ENCODE results near the gene AKAP10. TPM values are rescaled to one million over a fixed set of nuclear protein-coding genes. Genes with fewer than 3 reads are reported as not detected.
A peak's percentile ranks its signal among the peaks of the same experiment; 100 is the strongest.

AKAP10 gene
- total RNA-seq, 1 donor from 2014 or later = 38.4 TPM

DNA sequence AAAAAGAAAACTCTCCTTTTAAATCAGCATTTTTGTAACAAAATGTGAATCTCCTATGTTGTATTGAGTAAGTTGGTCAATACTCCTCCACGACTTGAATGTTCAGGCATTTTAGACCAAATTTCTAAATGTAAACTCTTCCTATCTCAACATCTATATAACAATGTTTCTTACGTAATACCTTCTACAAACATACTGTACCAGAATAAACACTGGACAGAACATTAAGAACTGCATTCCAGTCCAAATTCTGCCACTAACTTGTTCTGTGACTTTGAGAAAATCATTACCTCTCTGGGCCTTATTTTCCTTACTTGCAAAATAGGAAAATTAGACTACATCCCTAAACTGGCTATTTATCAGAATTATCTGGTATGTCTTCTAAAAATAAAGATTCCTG is 40.1 kb downstream of the AKAP10 start:
- Mint-ChIP-seq H3K36me3 (ENCODE audit: low read depth) (peaks cover 67% of the 10 kb centered on the region), H3K27ac (no peak overlapping the region), H3K4me3 (ENCODE audit: low read depth) (no peak overlapping the region)

DNA sequence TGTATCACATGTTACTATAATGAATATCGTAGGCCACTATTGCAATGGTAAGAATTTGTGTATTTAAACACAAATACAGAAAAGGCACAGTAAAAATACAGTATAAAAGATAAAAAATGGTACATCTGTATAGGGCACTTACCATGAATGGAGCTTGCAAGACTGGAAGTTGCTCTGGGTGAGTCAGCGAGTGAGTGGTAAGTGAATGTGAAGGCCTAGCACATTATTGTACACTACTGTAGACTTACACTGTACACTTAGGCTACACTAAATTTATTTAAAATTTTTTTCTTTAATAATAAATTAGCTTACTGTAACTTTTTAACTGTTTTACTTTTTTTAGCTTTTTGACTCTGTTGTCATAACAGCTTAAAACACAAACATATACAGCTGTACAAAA is 42.5 kb downstream of the AKAP10 start:
- no peak overlapping the region for H3K27ac Mint-ChIP-seq
- intact Hi-C loops (cut with micrococcal nuclease) = no loop called here
- DNase-seq (ENCODE audit: low spot score) = no peak
- no peaks in the 10 kb centered on the region for H3K4me1 Mint-ChIP-seq (ENCODE audit: low read depth)
- no peak overlapping the region for H3K4me3 Mint-ChIP-seq (ENCODE audit: low read depth)
- no peaks in the 10 kb centered on the region for H3K9me3 Mint-ChIP-seq
- no peaks in the 10 kb centered on the region for H3K27me3 Mint-ChIP-seq (ENCODE audit: low read depth)
- H3K36me3 Mint-ChIP-seq (ENCODE audit: low read depth) = peaks cover 65% of the 10 kb centered on the region

More for the DNA sequence above, 40.1 kb downstream of the AKAP10 start:
- Mint-ChIP-seq H3K9me3 (no peaks in the 10 kb centered on the region), H3K4me1 (ENCODE audit: low read depth) (peaks cover 2% of the 10 kb centered on the region), H3K27me3 (ENCODE audit: low read depth) (no peaks in the 10 kb centered on the region)
- intact Hi-C loops (cut with micrococcal nuclease) = no loop called here
- DNase-seq (ENCODE audit: low spot score) = no peak

DNA sequence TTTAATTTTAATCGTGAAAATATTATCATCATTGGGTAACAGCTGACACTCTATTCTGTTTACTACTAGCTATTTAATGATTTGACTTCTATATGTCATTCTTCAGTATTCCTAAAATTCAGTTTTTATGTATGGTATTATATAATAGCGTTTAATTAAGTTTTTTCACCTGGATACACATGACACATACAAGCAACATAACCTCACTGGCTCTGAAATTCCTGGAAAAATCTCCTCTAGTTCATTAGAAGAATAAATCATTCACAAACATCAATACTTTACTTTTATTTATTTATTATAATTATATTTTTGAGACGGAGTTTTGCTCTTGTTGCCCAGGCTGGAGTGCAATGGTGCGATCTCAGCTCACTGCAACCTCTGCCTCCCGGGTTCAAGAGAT is 44.0 kb downstream of the AKAP10 start:
- no peak for DNase-seq (ENCODE audit: low spot score)
- intact Hi-C loops (cut with micrococcal nuclease) = no loop called here
- no peaks in the 10 kb centered on the region for H3K27me3 Mint-ChIP-seq (ENCODE audit: low read depth)
- H3K4me3 Mint-ChIP-seq (ENCODE audit: low read depth) = no peak overlapping the region
- H3K27ac Mint-ChIP-seq = no peak overlapping the region
- peaks cover 62% of the 10 kb centered on the region for H3K36me3 Mint-ChIP-seq (ENCODE audit: low read depth)
- H3K4me1 Mint-ChIP-seq (ENCODE audit: low read depth) = no peaks in the 10 kb centered on the region
- no peaks in the 10 kb centered on the region for H3K9me3 Mint-ChIP-seq

DNA sequence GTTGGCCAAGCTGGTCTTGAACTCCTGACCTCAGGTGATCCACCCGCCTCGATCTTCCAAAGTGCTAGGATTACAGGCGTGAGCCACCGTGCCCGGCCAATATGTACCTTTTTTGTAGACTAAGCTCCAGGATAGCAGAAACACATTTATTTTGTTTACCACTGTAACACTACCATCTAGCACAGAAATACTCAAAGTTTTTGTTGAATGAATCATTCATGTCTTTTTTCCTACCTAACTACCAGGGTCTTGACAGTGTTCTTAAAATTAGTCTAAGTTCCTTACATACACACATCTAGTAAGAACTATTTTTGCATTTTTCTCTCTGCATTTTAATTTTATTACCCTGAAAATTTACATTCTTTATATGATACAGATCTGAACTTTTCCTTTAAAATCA is 44.4 kb downstream of the AKAP10 start:
- no peak for DNase-seq (ENCODE audit: low spot score)
- intact Hi-C loops (cut with micrococcal nuclease) = no loop called here
- no peaks in the 10 kb centered on the region for H3K9me3 Mint-ChIP-seq

DNA sequence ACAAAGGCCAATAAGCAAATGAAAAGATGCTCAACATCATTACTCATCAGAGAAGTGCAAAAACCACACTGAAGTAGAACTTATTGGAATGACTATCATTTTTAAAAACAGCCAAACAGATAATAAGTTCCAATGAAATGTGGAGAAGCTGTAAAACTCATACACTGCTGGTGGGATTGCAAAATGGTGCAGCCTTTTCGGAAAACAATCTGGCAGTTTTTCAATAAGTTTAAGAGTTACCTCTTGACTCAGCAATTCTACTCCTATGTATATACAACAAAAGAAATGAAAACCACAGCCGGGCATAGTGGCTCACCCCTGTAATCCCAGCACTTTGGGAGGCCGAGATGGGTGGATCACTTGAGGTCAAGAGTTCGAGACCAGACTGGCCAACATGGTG is 49.3 kb downstream of the AKAP10 start:
- no peaks in the 10 kb centered on the region for H3K27me3 Mint-ChIP-seq (ENCODE audit: low read depth)
- no peaks in the 10 kb centered on the region for H3K9me3 Mint-ChIP-seq
- H3K36me3 Mint-ChIP-seq (ENCODE audit: low read depth) = peaks cover 67% of the 10 kb centered on the region
- no peak for DNase-seq (ENCODE audit: low spot score)
- H3K27ac Mint-ChIP-seq = no peak overlapping the region
- H3K4me1 Mint-ChIP-seq (ENCODE audit: low read depth) = peaks cover 7% of the 10 kb centered on the region
- intact Hi-C loops (cut with micrococcal nuclease) = no loop called here
- H3K4me3 Mint-ChIP-seq (ENCODE audit: low read depth) = no peak overlapping the region

More for the DNA sequence above, 44.4 kb downstream of the AKAP10 start:
- H3K27me3 Mint-ChIP-seq (ENCODE audit: low read depth) = no peaks in the 10 kb centered on the region
- H3K27ac Mint-ChIP-seq = no peak overlapping the region
- H3K4me3 Mint-ChIP-seq (ENCODE audit: low read depth) = no peak overlapping the region
- no peaks in the 10 kb centered on the region for H3K4me1 Mint-ChIP-seq (ENCODE audit: low read depth)
- H3K36me3 Mint-ChIP-seq (ENCODE audit: low read depth) = peaks cover 63% of the 10 kb centered on the region

DNA sequence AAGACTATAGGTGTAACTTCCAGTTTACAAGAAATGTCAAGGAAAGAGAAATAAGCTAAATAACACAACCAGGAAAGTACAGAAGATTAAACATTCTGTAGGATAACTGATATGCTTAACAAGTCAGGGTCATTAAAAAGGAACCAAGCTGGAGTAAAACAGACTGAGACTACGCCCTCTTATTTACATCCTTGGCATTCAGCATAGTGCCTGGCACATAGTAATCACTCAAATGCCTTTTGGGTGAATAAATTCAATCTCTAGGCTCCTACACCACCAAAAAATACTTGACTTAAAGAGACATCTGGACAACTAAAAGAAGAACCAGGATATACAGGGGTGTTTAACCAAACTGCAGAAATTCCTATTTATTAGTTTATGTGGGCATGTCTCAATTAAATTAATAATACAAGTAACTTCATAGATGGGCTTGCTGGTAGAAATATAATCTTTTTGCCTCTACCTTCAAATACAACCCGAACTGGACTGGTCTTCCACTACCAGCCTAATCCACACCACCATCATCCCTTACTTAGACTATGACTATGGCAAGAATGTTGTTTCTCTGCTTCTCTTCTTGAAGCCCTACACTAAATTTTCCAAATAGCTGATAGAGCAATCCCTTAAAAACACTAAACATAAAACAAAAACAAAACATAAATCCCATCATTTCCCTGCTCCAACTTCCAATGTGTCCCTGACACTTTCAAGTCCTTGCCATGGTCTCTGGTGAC is 62.2 kb downstream of the AKAP10 start:
- no peaks in the 10 kb centered on the region for H3K9me3 Mint-ChIP-seq
- peaks cover 7% of the 10 kb centered on the region for H3K4me1 Mint-ChIP-seq (ENCODE audit: low read depth)
- H3K27me3 Mint-ChIP-seq (ENCODE audit: low read depth) = no peaks in the 10 kb centered on the region
- H3K36me3 Mint-ChIP-seq (ENCODE audit: low read depth) = peaks cover 69% of the 10 kb centered on the region
- H3K27ac Mint-ChIP-seq = peak overlapping the region; percentile 20
- no peak for DNase-seq (ENCODE audit: low spot score)
- no peak overlapping the region for H3K4me3 Mint-ChIP-seq (ENCODE audit: low read depth)
- intact Hi-C loops (cut with micrococcal nuclease) = no loop called here

DNA sequence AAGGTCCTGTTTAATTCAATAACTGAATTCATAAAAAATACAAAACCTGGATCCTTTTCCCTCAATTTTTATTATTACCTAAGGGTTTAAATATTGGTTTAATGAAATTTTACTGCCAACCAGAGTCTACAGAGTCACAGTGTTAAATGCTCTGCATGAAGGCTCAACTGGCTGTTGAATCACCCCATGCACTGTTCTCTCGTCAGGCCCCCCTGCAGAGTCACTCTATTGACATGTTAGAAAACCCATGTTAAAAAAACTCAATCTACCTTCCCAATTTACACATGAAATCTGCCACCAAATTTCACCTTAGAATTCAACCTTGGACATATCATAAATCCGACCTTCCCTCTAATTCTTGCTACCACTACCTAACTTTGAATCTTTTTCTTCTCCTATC is 66.6 kb downstream of the AKAP10 start:
- no peak overlapping the region for H3K27ac Mint-ChIP-seq
- no peaks in the 10 kb centered on the region for H3K9me3 Mint-ChIP-seq
- no peak overlapping the region for H3K4me3 Mint-ChIP-seq (ENCODE audit: low read depth)
- intact Hi-C loops (cut with micrococcal nuclease) = no loop called here
- DNase-seq (ENCODE audit: low spot score) = no peak
- peaks cover 75% of the 10 kb centered on the region for H3K36me3 Mint-ChIP-seq (ENCODE audit: low read depth)
- H3K27me3 Mint-ChIP-seq (ENCODE audit: low read depth) = no peaks in the 10 kb centered on the region
- peaks cover 5% of the 10 kb centered on the region for H3K4me1 Mint-ChIP-seq (ENCODE audit: low read depth)

DNA sequence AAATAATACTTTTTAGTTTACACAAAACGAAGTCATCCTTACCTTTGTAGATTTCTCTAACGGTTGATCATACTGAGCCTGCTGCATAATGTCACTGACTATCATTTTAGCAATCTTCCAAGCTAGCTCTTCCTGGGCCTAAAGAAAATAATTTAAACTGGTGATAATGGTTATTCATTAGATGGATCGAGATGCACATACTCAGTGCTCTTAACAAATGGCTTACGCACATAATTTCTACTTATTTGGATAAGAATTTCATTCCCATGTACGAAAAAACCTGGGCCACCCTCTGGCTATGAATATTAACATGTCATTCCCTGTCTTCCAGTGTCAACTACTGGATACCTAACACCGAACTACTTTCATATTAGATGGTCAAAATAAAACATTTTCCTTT is 68.5 kb downstream of the AKAP10 start:
- Mint-ChIP-seq H3K27me3 (ENCODE audit: low read depth) (no peaks in the 10 kb centered on the region), H3K36me3 (ENCODE audit: low read depth) (peaks cover 71% of the 10 kb centered on the region), H3K27ac (no peak overlapping the region), H3K4me1 (ENCODE audit: low read depth) (no peaks in the 10 kb centered on the region), H3K4me3 (ENCODE audit: low read depth) (no peak overlapping the region), H3K9me3 (no peaks in the 10 kb centered on the region)
- intact Hi-C loops (cut with micrococcal nuclease) = no loop called here
- no peak for DNase-seq (ENCODE audit: low spot score)

DNA sequence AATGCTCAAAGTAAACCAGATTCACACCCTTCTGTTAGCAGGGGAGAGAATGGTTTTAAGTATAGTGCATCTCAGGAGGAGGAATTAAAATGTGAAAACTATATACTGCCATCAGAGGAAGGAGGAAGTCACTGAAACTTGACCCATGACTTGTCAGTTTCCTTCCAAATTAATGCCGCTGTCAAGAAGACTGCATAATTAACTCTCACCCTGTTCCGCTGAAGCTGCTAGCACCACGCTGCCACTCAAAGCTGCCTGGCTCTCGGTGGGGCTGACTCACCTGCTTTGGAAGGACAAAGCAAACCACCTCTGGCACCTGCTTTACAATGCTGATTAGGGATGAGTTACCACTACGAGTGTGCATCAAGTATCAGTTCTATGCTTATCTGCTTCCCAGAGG is 72.1 kb downstream of the AKAP10 start:
- H3K27ac Mint-ChIP-seq = no peak overlapping the region
- intact Hi-C loops (cut with micrococcal nuclease) = no loop called here
- peaks cover 70% of the 10 kb centered on the region for H3K36me3 Mint-ChIP-seq (ENCODE audit: low read depth)
- no peaks in the 10 kb centered on the region for H3K9me3 Mint-ChIP-seq
- no peak for DNase-seq (ENCODE audit: low spot score)
- no peak overlapping the region for H3K4me3 Mint-ChIP-seq (ENCODE audit: low read depth)
- H3K4me1 Mint-ChIP-seq (ENCODE audit: low read depth) = no peaks in the 10 kb centered on the region
- no peaks in the 10 kb centered on the region for H3K27me3 Mint-ChIP-seq (ENCODE audit: low read depth)

DNA sequence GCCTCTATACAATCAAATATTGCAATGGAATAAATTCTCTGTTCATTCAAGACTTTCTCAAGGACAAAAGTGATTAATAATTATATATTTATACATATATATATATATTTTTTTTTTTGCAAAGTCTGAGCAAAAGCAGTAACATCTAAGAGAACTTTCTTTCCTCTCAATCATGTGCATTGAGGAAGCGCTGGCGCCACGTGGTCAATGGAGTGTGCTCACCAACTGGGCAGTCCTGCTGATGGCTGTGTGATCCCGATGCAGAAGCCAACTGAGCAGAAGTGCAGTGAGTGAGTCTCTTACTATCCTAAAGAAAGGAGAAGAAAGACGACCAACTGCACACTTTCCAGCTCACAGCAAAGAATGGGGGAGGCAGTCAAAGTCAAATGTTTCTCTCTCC is 72.7 kb downstream of the AKAP10 start:
- Mint-ChIP-seq H3K4me3 (ENCODE audit: low read depth) (no peak overlapping the region), H3K4me1 (ENCODE audit: low read depth) (no peaks in the 10 kb centered on the region), H3K36me3 (ENCODE audit: low read depth) (peaks cover 70% of the 10 kb centered on the region), H3K9me3 (no peaks in the 10 kb centered on the region), H3K27ac (no peak overlapping the region), H3K27me3 (ENCODE audit: low read depth) (no peaks in the 10 kb centered on the region)
- DNase-seq (ENCODE audit: low spot score) = no peak
- intact Hi-C loops (cut with micrococcal nuclease) = no loop called here

DNA sequence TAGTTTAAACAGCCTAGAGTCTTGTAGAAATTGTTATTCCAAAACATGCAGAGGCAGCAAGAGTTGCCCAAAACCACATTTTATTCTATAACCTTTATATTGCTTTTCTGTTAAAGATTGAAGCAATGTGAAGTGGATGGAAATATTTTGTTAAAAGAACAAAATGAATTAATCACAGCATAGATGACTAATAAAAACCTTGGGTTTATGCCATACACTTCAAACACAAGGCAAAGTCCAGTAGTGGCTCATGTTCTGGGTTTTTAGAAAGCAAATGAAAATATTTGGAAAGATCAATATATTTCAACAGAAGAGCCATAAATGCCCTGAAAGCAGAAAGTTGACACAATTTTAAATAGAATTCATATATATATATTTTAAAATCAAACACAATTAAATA is 73.2 kb downstream of the AKAP10 start:
- Mint-ChIP-seq H3K36me3 (ENCODE audit: low read depth) (peaks cover 67% of the 10 kb centered on the region), H3K9me3 (no peaks in the 10 kb centered on the region), H3K4me1 (ENCODE audit: low read depth) (no peaks in the 10 kb centered on the region), H3K27ac (no peak overlapping the region), H3K27me3 (ENCODE audit: low read depth) (no peaks in the 10 kb centered on the region), H3K4me3 (ENCODE audit: low read depth) (no peak overlapping the region)
- DNase-seq (ENCODE audit: low spot score) = no peak
- intact Hi-C loops (cut with micrococcal nuclease) = no loop called here

DNA sequence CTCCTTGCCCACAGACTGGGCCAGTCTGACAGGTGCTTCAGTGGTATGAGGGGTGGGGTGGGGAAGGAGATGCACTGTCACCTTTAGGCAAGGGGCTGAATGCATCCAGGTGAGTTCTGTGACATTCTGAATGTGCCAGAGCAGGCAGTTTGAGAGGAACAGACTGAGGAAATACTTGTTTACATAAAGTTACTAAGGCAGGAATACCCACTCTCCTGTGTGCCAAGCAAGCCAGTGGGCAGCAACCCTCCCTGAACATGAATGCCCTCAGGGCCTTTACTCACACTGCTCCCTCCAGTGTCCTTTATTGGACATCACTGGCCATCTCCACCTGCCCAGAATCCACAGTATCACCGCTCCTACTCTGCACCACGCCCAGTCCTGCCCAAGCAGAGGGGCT is 76.8 kb downstream of the AKAP10 start:
- Mint-ChIP-seq H3K27ac (peak overlapping the region; percentile 33), H3K9me3 (no peaks in the 10 kb centered on the region), H3K36me3 (ENCODE audit: low read depth) (peaks cover 33% of the 10 kb centered on the region), H3K27me3 (ENCODE audit: low read depth) (no peaks in the 10 kb centered on the region), H3K4me1 (ENCODE audit: low read depth) (no peaks in the 10 kb centered on the region), H3K4me3 (ENCODE audit: low read depth) (no peak overlapping the region)
- DNase-seq (ENCODE audit: low spot score) = no peak
- intact Hi-C loops (cut with micrococcal nuclease) = no loop called here

DNA sequence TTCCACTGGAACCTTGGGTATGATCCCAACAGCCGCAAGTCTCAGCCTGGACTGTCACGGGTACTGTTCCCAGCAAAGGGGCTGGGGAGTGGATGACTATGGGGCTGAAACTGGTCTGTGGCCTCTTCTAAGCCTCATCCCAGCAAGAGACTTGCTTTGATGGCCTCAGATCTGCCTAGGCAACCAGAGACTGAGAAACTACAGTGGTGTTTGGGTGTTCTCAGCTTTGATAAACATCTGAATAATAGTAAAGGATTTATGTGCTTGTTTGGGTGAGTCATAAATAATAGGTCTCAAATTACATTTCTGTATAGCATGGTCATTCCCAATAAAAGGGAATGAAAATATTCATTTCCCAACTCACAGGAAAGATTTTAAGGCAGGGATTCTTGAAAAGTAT is 79.7 kb downstream of the AKAP10 start:
- H3K36me3 Mint-ChIP-seq (ENCODE audit: low read depth) = peaks cover 12% of the 10 kb centered on the region
- intact Hi-C loops (cut with micrococcal nuclease) = no loop called here
- no peaks in the 10 kb centered on the region for H3K4me1 Mint-ChIP-seq (ENCODE audit: low read depth)

More for the DNA sequence above, 79.7 kb downstream of the AKAP10 start:
- Mint-ChIP-seq H3K4me3 (ENCODE audit: low read depth) (no peak overlapping the region), H3K27ac (no peak overlapping the region), H3K9me3 (no peaks in the 10 kb centered on the region), H3K27me3 (ENCODE audit: low read depth) (no peaks in the 10 kb centered on the region)
- DNase-seq (ENCODE audit: low spot score) = no peak

All from activated T-helper 2 cell treated with anti-CD3 and anti-CD28 coated beads, Interferon-gamma antibody, Interleukin-2, Interleukin-4, amounts not matched to agents 10 μg/mL and 5 μg/mL and 100 μg/mL, durations not matched to agents 14 hours and 24 hours and 36 hours (primary cell).